K562 (cell line): ENCODE results near the gene ADAM22. TPM values are rescaled to one million over a fixed set of nuclear protein-coding genes. Genes with fewer than 3 reads are reported as not detected.

Experiments used
- ATAC-seq: fragments of 200-7000 bp; cut with Tn5 transposase; 3 replicates; pipeline ENCODE4 v1.9.1; 2020; ENCODE audit warnings: moderate library complexity
- BruUV-seq: library from RNA; stranded (reverse); fragments of 400-500 nt; replicated peaks from 2 replicates; lab custom pipeline; 2021; lab: Mats Ljungman, UMichigan
- CTCF ChIA-PET: fragments of 300-600 bp; formaldehyde crosslinking; extraction: SDS; loops from one replicate; lab custom pipeline; 2021; ENCODE audit warnings: low intra/inter-chr PET ratio; lab: Yijun Ruan, JAX
- POLR2A ChIA-PET: fragments of 300-600, 350-650 bp; sonication (Branson Sonifier 250); formaldehyde crosslinking; extraction: SDS; loops from one replicate; lab custom pipeline; 2021; ENCODE audit warnings: antibody characterized with exemption, inconsistent platforms; lab: Yijun Ruan, JAX
- DNase-seq, 4 experiments: peaks; one replicate each; pipeline versions ENCODE4 v3.0.0 to v3.0.0-alpha.2; 2011 to 2018; ENCODE audit warnings: low spot score in 3 of 4, mixed read lengths in 3 of 4; ENCODE audit errors: extremely low read depth in 1 of 4
- FAIRE-seq: peaks from 2 replicates; lab custom pipeline; 2011; peaks lifted over from hg19 to GRCh38; lab: Jason Lieb, UNC
- H2AFZ ChIP-seq: 2 replicates; pipeline ENCODE4 v1.6.0; 2011; ENCODE audit warnings: low read depth, low read length, control low read depth, inconsistent platforms
- H3K27ac ChIP-seq: fragments of 200-600 bp; 3 replicates; pipeline ENCODE4 v1.8.0; 2011; ENCODE audit warnings: low read depth, mild to moderate bottlenecking, control low read depth, inconsistent platforms, low read length, moderate library complexity, mixed read lengths; ENCODE audit errors: extremely low read depth
- H3K27me3 ChIP-seq, 2 experiments: fragments of 300-600 bp in 1 of 2; 2 replicates in 1 of 2; 3 replicates in 1 of 2; pipeline versions ENCODE4 v1.6.0 to v1.8.0; 2011; ENCODE audit warnings: inconsistent platforms in 2 of 2, low read length in 2 of 2, mild to moderate bottlenecking in 1 of 2, mixed read lengths in 1 of 2, moderate library complexity in 1 of 2; ENCODE audit not compliant: control insufficient read depth in 2 of 2, insufficient read depth in 2 of 2
- H3K36me3 ChIP-seq: fragments of 300-600 bp; 3 replicates; pipeline ENCODE4 v1.8.0; 2011; ENCODE audit warnings: mild to moderate bottlenecking, low read length, inconsistent platforms; ENCODE audit not compliant: control insufficient read depth, insufficient read depth
- H3K4me1 ChIP-seq, 2 experiments: fragments of 200-600 bp in 1 of 2; replicated peaks in 1 of 2; 2 replicates in 1 of 2; 3 replicates in 1 of 2; pipeline versions ENCODE4 v1.5.1 to v1.8.0; 2011; ENCODE audit warnings: inconsistent platforms in 2 of 2, low read length in 2 of 2, mild to moderate bottlenecking in 1 of 2, mixed read lengths in 1 of 2, moderate library complexity in 1 of 2; ENCODE audit not compliant: control insufficient read depth in 2 of 2, insufficient read depth in 2 of 2
- H3K4me2 ChIP-seq: 2 replicates; pipeline ENCODE4 v1.6.1; 2011; ENCODE audit warnings: low read length, control low read depth, inconsistent platforms, mixed read lengths; ENCODE audit not compliant: insufficient read depth
- H3K4me3 ChIP-seq: fragments of 200-600 bp; sonication (generic), shearing (Covaris generic); 2 replicates; pipeline ENCODE4 v1.5.1; 2016; ENCODE audit warnings: control low read depth, inconsistent platforms
- H3K79me2 ChIP-seq: fragments of 200-600 bp; 3 replicates; pipeline ENCODE4 v1.8.0; 2011; ENCODE audit warnings: low read length, inconsistent platforms; ENCODE audit not compliant: control insufficient read depth, insufficient read depth
- H3K9ac ChIP-seq, 2 experiments: 2 replicates each; pipeline versions ENCODE4 v1.6.0 to v1.6.1; 2011; ENCODE audit warnings: low read depth in 2 of 2, low read length in 2 of 2, control low read depth in 1 of 2, inconsistent platforms in 1 of 2, mild to moderate bottlenecking in 1 of 2, mixed read lengths in 1 of 2; ENCODE audit not compliant: insufficient read depth in 1 of 2
- H3K9me1 ChIP-seq: one replicate; pipeline ENCODE4 v1.6.0; 2011; ENCODE audit warnings: inconsistent platforms, mild to moderate bottlenecking, low read length, moderate library complexity; ENCODE audit not compliant: control insufficient read depth, insufficient read depth
- H3K9me3 ChIP-seq: replicated peaks from 2 replicates; pipeline ENCODE4 v1.5.1; 2011; ENCODE audit warnings: low read depth, low read length, inconsistent platforms; ENCODE audit not compliant: control insufficient read depth, insufficient read depth
- H4K20me1 ChIP-seq: replicated peaks from 2 replicates; pipeline ENCODE4 v1.6.1; 2011; ENCODE audit warnings: low read length, inconsistent platforms, mixed read lengths; ENCODE audit not compliant: control insufficient read depth, insufficient read depth
- EZH2 ChIP-seq: IDR thresholded peaks from 2 replicates; pipeline ENCODE4 v1.6.1; 2012; ENCODE audit warnings: low read depth, mild to moderate bottlenecking, inconsistent platforms, low read length, borderline replicate concordance
- MNT ChIP-seq, 2 experiments: fragments of 450-650 bp; conservative IDR thresholded peaks; 2 replicates each; pipeline ENCODE4 v1.6.1; 2017; ENCODE audit warnings: mild to moderate bottlenecking in 2 of 2, moderate library complexity in 2 of 2
- PHF20 ChIP-seq: fragments of 450-650 bp; IDR thresholded peaks from 2 replicates; pipeline ENCODE4 v1.6.1; 2018; ENCODE audit not compliant: partially characterized antibody
- POLR3G ChIP-seq: IDR thresholded peaks from 2 replicates; pipeline ENCODE4 v1.6.1; 2011; ENCODE audit not compliant: insufficient read length, insufficient replicate concordance; ENCODE audit errors: extremely low read depth
- SMC3 ChIP-seq: conservative IDR thresholded peaks from 2 replicates; pipeline ENCODE4 v1.6.1; 2011; ENCODE audit warnings: low read depth, low read length, improper control_type of control experiment; ENCODE audit not compliant: insufficient read depth
- ZBTB5 ChIP-seq: fragments of 450-650 bp; IDR thresholded peaks from 2 replicates; pipeline ENCODE4 v1.6.1; 2017; ENCODE audit warnings: antibody characterized with exemption
- WGBS: fragments of 100-300 bp; shearing (Covaris generic); methylation state at CpG from one replicate; pipeline ENCODE4 v1.1.6; 2016; ENCODE audit warnings: low coverage, mixed read lengths; ENCODE audit not compliant: insufficient coverage; ENCODE audit errors: missing lambda C conversion rate; 5-methylcytosine and 5-hydroxymethylcytosine counted together
- in situ Hi-C: fragments of 300-500 bp; cut with MboI; formaldehyde crosslinking; loops from 4 replicates; pipeline ENCODE4 v1.15.0; 2018; ENCODE audit warnings: inconsistent platforms, mixed read lengths
- intact Hi-C: fragments of 100-400 bp; cut with micrococcal nuclease; formaldehyde crosslinking; loops from 2 replicates; pipeline ENCODE4 v1.14.2; 2022
- polyA plus RNA-seq, 8 experiments: library from polyadenylated mRNA; depleted of rRNA in 4 of 8; stranded (reverse) in 5 of 8; unstranded in 3 of 8; fragments of >200 nt; fragmentation: Nextera tagmentation in 2 of 8; fragmentation: Illumina TruSeq in 1 of 8; extraction: Ambion mirVana in 2 of 8; extraction: Trizol in 1 of 8; gene quantifications; 2 replicates each; pipeline versions ENCODE4 v1.2.1 to v1.2.3, GENCODE V29; 2011 to 2014; ENCODE audit warnings: inconsistent platforms in 1 of 8, missing spikeins in 1 of 8
- total RNA-seq, 7 experiments: library from RNA; depleted of rRNA in 6 of 7; stranded (reverse); fragments of >200 nt in 6 of 7; fragmentation: Illumina TruSeq in 2 of 7; extraction: Trizol in 2 of 7; gene quantifications; 2 replicates each; pipeline versions ENCODE4 v1.2.1 to v1.2.3, GENCODE V29; 2011 to 2021; ENCODE audit warnings: low replicate concordance in 1 of 7
- TF ChIP-seq, protein P1 (sequence below): sonication (generic); formaldehyde crosslinking; IDR thresholded peaks from 2 replicates; pipeline ENCODE4 v1.8.1; 2023; ENCODE audit warnings: missing genetic modification reagents, mild to moderate bottlenecking, borderline replicate concordance

Gene ADAM22
- total and polyA plus RNA-seq, 9 of the 15 experiments (the other 6 are each of a cell fraction or from before 2014, with no cell fraction given): 0.01 to 0.58 (median 0.18) TPM

- Histone ChIP-seq H3K27me3 (no peaks in the 10 kb centered on the region), H4K20me1 (no peaks in the 10 kb centered on the region), H3K27ac (no peak overlapping the region), H3K4me3 (no peak overlapping the region), H3K9me1 (no peaks in the 10 kb centered on the region), H3K9ac (no peak overlapping the region), H3K4me1 (no peaks in the 10 kb centered on the region), H3K36me3 (no peaks in the 10 kb centered on the region), H3K79me2 (no peaks in the 10 kb centered on the region), H2AFZ (no peak overlapping the region), H3K9me3 (no peaks in the 10 kb centered on the region), H3K4me2 (no peak overlapping the region)
- ATAC-seq (no peak), FAIRE-seq (no peak), DNase-seq (no peak)
- 14% methylated on average over 1 of the region's 1 CpG for WGBS
- no peak for TF ChIP-seq PHF20
- TF ChIP-seq SMC3: no peak
- TF ChIP-seq MNT (conservative IDR thresholded peaks at IDR 0.05): no peak
- ChIA-PET CTCF (no interaction called here), POLR2A (no interaction called here)
- no TSS peak for BruUV-seq
- in situ Hi-C loops: no loop called here
- intact Hi-C loops: no loop called here
Observed at GRCh38 chr7:88042803-88043202, 108.8 kb downstream of the ADAM22 start.

GRCh38 chr7:88044069-88044468 is 110.0 kb downstream of the ADAM22 start:
- H3K36me3 ChIP-seq: no peaks in the 10 kb centered on the region
- no peak overlapping the region for H3K4me2 ChIP-seq
- ChIA-PET CTCF (no interaction called here), POLR2A (interaction anchor here (0.6 kb wide), 1 partner anchor 18 kb away, joined by 3 read pairs; no protein-coding TSS in a partner anchor)
- ATAC-seq (no peak), DNase-seq (no peak), FAIRE-seq (no peak)
- no peak overlapping the region for H3K9ac ChIP-seq
- H2AFZ ChIP-seq: no peak overlapping the region
- no peaks in the 10 kb centered on the region for H3K4me1 ChIP-seq
- no TSS peak for BruUV-seq
- no peak overlapping the region for H3K27ac ChIP-seq
- no peaks in the 10 kb centered on the region for H3K9me1 ChIP-seq
- 0% methylated on average over 2 of the region's 2 CpGs for WGBS
- intact Hi-C loops: no loop called here
- H4K20me1 ChIP-seq: no peaks in the 10 kb centered on the region
- in situ Hi-C loops: no loop called here
- no peaks in the 10 kb centered on the region for H3K9me3 ChIP-seq
- no peaks in the 10 kb centered on the region for H3K79me2 ChIP-seq
- no peak overlapping the region for H3K4me3 ChIP-seq
- H3K27me3 ChIP-seq: no peaks in the 10 kb centered on the region
- no peak for TF ChIP-seq ZBTB5
- TF ChIP-seq, protein P1, sequence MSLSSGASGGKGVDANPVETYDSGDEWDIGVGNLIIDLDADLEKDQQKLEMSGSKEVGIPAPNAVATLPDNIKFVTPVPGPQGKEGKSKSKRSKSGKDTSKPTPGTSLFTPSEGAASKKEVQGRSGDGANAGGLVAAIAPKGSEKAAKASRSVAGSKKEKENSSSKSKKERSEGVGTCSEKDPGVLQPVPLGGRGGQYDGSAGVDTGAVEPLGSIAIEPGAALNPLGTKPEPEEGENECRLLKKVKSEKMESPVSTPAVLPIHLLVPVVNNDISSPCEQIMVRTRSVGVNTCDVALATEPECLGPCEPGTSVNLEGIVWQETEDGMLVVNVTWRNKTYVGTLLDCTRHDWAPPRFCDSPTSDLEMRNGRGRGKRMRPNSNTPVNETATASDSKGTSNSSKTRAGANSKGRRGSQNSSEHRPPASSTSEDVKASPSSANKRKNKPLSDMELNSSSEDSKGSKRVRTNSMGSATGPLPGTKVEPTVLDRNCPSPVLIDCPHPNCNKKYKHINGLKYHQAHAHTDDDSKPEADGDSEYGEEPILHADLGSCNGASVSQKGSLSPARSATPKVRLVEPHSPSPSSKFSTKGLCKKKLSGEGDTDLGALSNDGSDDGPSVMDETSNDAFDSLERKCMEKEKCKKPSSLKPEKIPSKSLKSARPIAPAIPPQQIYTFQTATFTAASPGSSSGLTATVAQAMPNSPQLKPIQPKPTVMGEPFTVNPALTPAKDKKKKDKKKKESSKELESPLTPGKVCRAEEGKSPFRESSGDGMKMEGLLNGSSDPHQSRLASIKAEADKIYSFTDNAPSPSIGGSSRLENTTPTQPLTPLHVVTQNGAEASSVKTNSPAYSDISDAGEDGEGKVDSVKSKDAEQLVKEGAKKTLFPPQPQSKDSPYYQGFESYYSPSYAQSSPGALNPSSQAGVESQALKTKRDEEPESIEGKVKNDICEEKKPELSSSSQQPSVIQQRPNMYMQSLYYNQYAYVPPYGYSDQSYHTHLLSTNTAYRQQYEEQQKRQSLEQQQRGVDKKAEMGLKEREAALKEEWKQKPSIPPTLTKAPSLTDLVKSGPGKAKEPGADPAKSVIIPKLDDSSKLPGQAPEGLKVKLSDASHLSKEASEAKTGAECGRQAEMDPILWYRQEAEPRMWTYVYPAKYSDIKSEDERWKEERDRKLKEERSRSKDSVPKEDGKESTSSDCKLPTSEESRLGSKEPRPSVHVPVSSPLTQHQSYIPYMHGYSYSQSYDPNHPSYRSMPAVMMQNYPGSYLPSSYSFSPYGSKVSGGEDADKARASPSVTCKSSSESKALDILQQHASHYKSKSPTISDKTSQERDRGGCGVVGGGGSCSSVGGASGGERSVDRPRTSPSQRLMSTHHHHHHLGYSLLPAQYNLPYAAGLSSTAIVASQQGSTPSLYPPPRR (CRISPR knock-in tag): no peak
- TF ChIP-seq EZH2: no peak
- TF ChIP-seq POLR3G: no peak
